HG03060 (cell line): ENCODE results near the gene GPR61.

ENCODE experiments used
- ATAC-seq: cut with Tn5 transposase; IDR thresholded peaks from one replicate; pipeline ENCODE4 v1.9.1; 2021; ENCODE audit warnings: low read depth, moderate number of reproducible peaks; ENCODE audit not compliant: unreplicated experiment

Gene GPR61

GRCh38 chr1:109539676-109540075 lies at the start of gene GPR61:
TSS of gene GPR61 (plus strand) at chr1:109539872. CDS start at chr1:109543023, 3,151 bp downstream.
- ATAC-seq: no peak

GRCh38 chr1:109490029-109490933 lies 49.4 kb upstream of the GPR61 start:
- ATAC-seq: no peak

- no peak for ATAC-seq
Observed at GRCh38 chr1:109490934-109491302, 48.8 kb upstream of the GPR61 start.

- ATAC-seq: no peak
Observed at GRCh38 chr1:109491372-109491771, 48.3 kb upstream of the GPR61 start.

GRCh38 chr1:109492779-109493178 lies 46.9 kb upstream of the GPR61 start:
- no peak for ATAC-seq

GRCh38 chr1:109493227-109493626 lies 46.4 kb upstream of the GPR61 start:
- no peak for ATAC-seq

GRCh38 chr1:109493805-109494539 lies 45.7 kb upstream of the GPR61 start, which contains the start of gene CYB561D1:
TSS of gene CYB561D1 (plus strand) at chr1:109494094. CDS start at chr1:109494140, 46 bp downstream.
- peak; percentile 52 for ATAC-seq

GRCh38 chr1:109495738-109496137 lies 43.9 kb upstream of the GPR61 start:
- no peak for ATAC-seq

- no peak for ATAC-seq
Observed at GRCh38 chr1:109497449-109498160, 42.1 kb upstream of the GPR61 start.

GRCh38 chr1:109498161-109498801 lies 41.4 kb upstream of the GPR61 start:
- no peak for ATAC-seq

GRCh38 chr1:109499081-109499480 lies 40.6 kb upstream of the GPR61 start:
- no peak for ATAC-seq

- ATAC-seq: no peak
Observed at GRCh38 chr1:109499661-109500536, 39.8 kb upstream of the GPR61 start.

GRCh38 chr1:109500941-109501381 lies 38.7 kb upstream of the GPR61 start:
- no peak for ATAC-seq

GRCh38 chr1:109501644-109502363 lies 37.9 kb upstream of the GPR61 start:
- ATAC-seq: no peak

- no peak for ATAC-seq
Observed at GRCh38 chr1:109502364-109502851, 37.3 kb upstream of the GPR61 start.

- ATAC-seq: no peak
Observed at GRCh38 chr1:109503935-109504334, 35.7 kb upstream of the GPR61 start.

- ATAC-seq: no peak
Observed at GRCh38 chr1:109504974-109505373, 34.7 kb upstream of the GPR61 start.

- ATAC-seq: no peak
Observed at GRCh38 chr1:109508001-109508872, 31.4 kb upstream of the GPR61 start.
